GM06990 (cell line): ENCODE results near the gene OR6X1.

Experiments used
- DNase-seq: peaks from one replicate; pipeline ENCODE4 v3.0.0-alpha.2; 2011; ENCODE audit not compliant: insufficient read length; ENCODE audit errors: extremely low read depth
- H3K27me3 ChIP-seq: replicated peaks from 2 replicates; pipeline ENCODE4 v1.6.0; 2011; ENCODE audit warnings: low read length; ENCODE audit not compliant: control insufficient read depth, insufficient read depth
- H3K36me3 ChIP-seq: 2 replicates; pipeline ENCODE4 v1.5.1; 2011; ENCODE audit warnings: low read length; ENCODE audit not compliant: control insufficient read depth, insufficient read depth
- H3K4me3 ChIP-seq: replicated peaks from 2 replicates; pipeline ENCODE4 v1.5.1; 2011; ENCODE audit warnings: low read depth, mild to moderate bottlenecking, control low read depth, low read length
- CTCF ChIP-seq: IDR thresholded peaks from 2 replicates; pipeline ENCODE4 v1.5.1; 2011; ENCODE audit warnings: low read length, control low read depth, mild to moderate bottlenecking, inconsistent platforms; ENCODE audit not compliant: insufficient read depth, poor library complexity, severe bottlenecking

OR6X1 gene

GRCh38 chr11:123707606-123708205 is 46.6 kb downstream of the OR6X1 start:
- peak; percentile 66 for TF ChIP-seq CTCF
- no peak for DNase-seq
- no peaks in the 10 kb centered on the region; the same call in 1 of the 2 replicates for H3K27me3 ChIP-seq

GRCh38 chr11:123707206-123707605 is 47.1 kb downstream of the OR6X1 start:
- no peak for TF ChIP-seq CTCF
- H3K36me3 ChIP-seq = no peaks in the 10 kb centered on the region
- H3K27me3 ChIP-seq = no peaks in the 10 kb centered on the region; the same call in 1 of the 2 replicates
- no peak for DNase-seq
- no peak overlapping the region for H3K4me3 ChIP-seq

More at GRCh38 chr11:123707606-123708205, 46.6 kb downstream of the OR6X1 start:
- Histone ChIP-seq H3K4me3 (no peak overlapping the region), H3K36me3 (no peaks in the 10 kb centered on the region)

- no peak for TF ChIP-seq CTCF
- DNase-seq = no peak
- no peaks in the 10 kb centered on the region for H3K36me3 ChIP-seq
- H3K4me3 ChIP-seq = no peak overlapping the region
- no peaks in the 10 kb centered on the region; the same call in 1 of the 2 replicates for H3K27me3 ChIP-seq
Measured at GRCh38 chr11:123704341-123704740, 50.0 kb downstream of the OR6X1 start.
